B cell (primary cell): ENCODE measurements around the gene KRTAP10-12.

Experiments
- EZH2 ChIP-seq: IDR thresholded peaks from 2 replicates; pipeline ENCODE4 v1.6.1; 2012; ENCODE audit warnings: borderline replicate concordance, low read depth, mild to moderate bottlenecking, moderate library complexity, low read length; ENCODE audit not compliant: insufficient read depth, poor library complexity, severe bottlenecking
- TF ChIP-seq, protein P1 (sequence below): fragments of 200-600 bp; IDR thresholded peaks from one replicate; pipeline ENCODE4 v1.8.0; 2022; ENCODE audit warnings: antibody characterized with exemption, mild to moderate bottlenecking

- TF ChIP-seq EZH2 = no peak
- TF ChIP-seq, protein P1, sequence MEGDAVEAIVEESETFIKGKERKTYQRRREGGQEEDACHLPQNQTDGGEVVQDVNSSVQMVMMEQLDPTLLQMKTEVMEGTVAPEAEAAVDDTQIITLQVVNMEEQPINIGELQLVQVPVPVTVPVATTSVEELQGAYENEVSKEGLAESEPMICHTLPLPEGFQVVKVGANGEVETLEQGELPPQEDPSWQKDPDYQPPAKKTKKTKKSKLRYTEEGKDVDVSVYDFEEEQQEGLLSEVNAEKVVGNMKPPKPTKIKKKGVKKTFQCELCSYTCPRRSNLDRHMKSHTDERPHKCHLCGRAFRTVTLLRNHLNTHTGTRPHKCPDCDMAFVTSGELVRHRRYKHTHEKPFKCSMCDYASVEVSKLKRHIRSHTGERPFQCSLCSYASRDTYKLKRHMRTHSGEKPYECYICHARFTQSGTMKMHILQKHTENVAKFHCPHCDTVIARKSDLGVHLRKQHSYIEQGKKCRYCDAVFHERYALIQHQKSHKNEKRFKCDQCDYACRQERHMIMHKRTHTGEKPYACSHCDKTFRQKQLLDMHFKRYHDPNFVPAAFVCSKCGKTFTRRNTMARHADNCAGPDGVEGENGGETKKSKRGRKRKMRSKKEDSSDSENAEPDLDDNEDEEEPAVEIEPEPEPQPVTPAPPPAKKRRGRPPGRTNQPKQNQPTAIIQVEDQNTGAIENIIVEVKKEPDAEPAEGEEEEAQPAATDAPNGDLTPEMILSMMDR = no peak
These were observed 40.1 kb upstream of the KRTAP10-12 start for GRCh38 chr21:44656868-44657267.
